Measurements from ENCODE around the gene SMIM5. TPM values are rescaled to one million over a fixed set of nuclear protein-coding genes. Genes with fewer than 3 reads are reported as not detected.

The SMIM5 gene
- total and polyA plus RNA-seq, 2 of the 13 experiments (the other 11 are each of a cell fraction or from before 2014, with no cell fraction given): not detected

DNA sequence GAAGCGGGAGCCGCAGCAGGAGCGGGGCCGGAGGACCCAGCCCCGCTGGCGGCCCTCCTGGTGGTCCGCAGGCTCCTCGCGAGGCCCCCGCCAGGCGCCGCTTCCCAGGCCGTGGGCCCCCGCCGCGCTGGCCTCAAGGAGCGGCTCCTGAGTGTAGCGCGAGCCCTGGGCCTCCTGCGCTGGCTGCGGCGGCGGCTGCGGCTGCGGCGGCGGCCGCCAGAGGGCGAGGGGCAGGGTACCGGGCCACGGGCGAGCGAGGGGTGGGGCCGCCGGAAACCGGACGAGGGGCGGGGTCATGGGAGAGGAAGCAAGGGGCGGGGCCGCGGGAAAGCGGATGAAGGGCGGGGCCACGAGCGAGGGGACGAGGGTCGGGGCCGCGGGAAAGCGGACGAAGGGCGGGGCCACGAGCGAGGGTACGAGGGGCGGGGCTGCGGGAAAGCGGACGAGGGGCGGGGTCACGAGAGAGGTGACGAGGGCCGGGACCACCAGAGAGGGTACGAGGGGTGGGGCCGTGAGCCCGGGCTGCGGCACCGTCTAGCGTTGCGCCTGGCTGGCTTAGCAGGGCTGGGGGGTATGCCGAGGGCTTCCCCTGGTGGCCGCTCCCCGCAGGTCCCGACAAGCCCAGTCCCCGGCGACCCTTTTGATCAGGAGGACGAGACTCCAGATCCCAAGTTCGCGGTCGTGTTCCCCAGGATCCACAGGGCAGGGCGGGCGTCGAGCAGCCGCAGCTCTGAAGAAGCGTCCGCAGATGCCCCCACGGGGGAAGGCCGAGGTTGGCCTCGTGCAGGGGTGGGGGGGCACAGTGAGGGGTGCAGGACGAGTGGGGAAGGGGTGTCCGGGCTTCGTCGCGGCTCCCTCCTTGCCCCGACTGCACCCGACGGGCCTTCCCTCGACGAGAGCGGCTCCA is 44.0 kb upstream of the SMIM5 start (continued):
- TF ChIP-seq ZNF710 (CRISPR knock-in tag; IDR thresholded peaks at IDR 0.05; ENCODE audit: borderline replicate concordance) (no peak), PAWR (CRISPR knock-in tag; IDR thresholded peaks at IDR 0.05; ENCODE audit: borderline replicate concordance) (no peak), RFX5 (IDR thresholded peaks at IDR 0.05; ENCODE audit: low read depth, low read length) (no peak), CSRNP1 (CRISPR knock-in tag; IDR thresholded peaks at IDR 0.05) (no peak), CBFB (CRISPR knock-in tag; IDR thresholded peaks at IDR 0.05) (0 out of 2 replicates have a peak, but pooled peaks have one; percentile 28), MAX (IDR thresholded peaks at IDR 0.05) (peak; percentile 73), MAF1 (CRISPR knock-in tag; IDR thresholded peaks at IDR 0.05; ENCODE audit: borderline replicate concordance) (no peak), ZNF431 (CRISPR knock-in tag; IDR thresholded peaks at IDR 0.05; ENCODE audit: borderline replicate concordance, low read depth) (no peak; the same call in 1 of the 2 replicates), CBX5 (CRISPR knock-in tag; IDR thresholded peaks at IDR 0.05; ENCODE audit: borderline replicate concordance) (no peak), MLXIP (CRISPR knock-in tag; IDR thresholded peaks at IDR 0.05; ENCODE audit: borderline replicate concordance) (no peak), FOXA3 (CRISPR knock-in tag; IDR thresholded peaks at IDR 0.05) (0 out of 2 replicates have a peak, but pooled peaks have one; percentile 11), RNF219 (CRISPR knock-in tag; IDR thresholded peaks at IDR 0.05) (no peak), PATZ1 (CRISPR knock-in tag; IDR thresholded peaks at IDR 0.05) (peak; percentile 50; the same call in 1 of the 2 replicates), ZNF75D (CRISPR knock-in tag; IDR thresholded peaks at IDR 0.05; ENCODE audit: borderline replicate concordance) (no peak)
- TF ChIP-seq, protein P1, sequence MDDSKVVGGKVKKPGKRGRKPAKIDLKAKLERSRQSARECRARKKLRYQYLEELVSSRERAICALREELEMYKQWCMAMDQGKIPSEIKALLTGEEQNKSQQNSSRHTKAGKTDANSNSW (CRISPR knock-in tag; IDR thresholded peaks at IDR 0.05; ENCODE audit: borderline replicate concordance): no peak

Data from HepG2 (cell line).